ENCODE data around the gene GJC1. TPM values are rescaled to one million over a fixed set of nuclear protein-coding genes. Genes with fewer than 3 reads are reported as not detected.

The GJC1 gene
- total and polyA plus RNA-seq, 2 donors (not counting 1 experiment from before 2014, with no cell fraction given), result 33.9 to 97.3 TPM

DNA sequence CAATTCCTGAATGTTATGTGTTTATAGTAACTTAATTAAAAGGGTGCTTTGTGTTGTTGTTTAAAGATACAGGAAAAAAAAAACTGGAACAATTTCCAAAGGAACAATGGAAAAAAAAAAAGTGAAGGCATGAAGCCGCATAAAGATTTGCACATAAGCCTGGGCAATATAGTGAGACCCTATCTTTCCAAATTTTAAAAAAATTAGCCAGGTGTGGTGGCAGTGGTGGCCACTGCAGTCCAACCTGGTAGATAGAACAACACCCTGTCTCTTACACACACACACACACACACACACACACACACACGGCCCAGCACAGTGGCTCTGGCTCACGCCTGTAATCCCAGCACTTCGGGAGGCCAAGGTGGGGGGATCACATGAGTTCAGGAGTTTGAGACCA, 21.9 kb downstream of the GJC1 start:
- no peak for TF ChIP-seq EZH2 (IDR thresholded peaks at IDR 0.05; ENCODE audit: low read length, missing control alignments)
- TF ChIP-seq, protein P1, sequence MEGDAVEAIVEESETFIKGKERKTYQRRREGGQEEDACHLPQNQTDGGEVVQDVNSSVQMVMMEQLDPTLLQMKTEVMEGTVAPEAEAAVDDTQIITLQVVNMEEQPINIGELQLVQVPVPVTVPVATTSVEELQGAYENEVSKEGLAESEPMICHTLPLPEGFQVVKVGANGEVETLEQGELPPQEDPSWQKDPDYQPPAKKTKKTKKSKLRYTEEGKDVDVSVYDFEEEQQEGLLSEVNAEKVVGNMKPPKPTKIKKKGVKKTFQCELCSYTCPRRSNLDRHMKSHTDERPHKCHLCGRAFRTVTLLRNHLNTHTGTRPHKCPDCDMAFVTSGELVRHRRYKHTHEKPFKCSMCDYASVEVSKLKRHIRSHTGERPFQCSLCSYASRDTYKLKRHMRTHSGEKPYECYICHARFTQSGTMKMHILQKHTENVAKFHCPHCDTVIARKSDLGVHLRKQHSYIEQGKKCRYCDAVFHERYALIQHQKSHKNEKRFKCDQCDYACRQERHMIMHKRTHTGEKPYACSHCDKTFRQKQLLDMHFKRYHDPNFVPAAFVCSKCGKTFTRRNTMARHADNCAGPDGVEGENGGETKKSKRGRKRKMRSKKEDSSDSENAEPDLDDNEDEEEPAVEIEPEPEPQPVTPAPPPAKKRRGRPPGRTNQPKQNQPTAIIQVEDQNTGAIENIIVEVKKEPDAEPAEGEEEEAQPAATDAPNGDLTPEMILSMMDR (conservative IDR thresholded peaks at IDR 0.05 in 1 of 2, IDR thresholded peaks at IDR 0.05 in 1 of 2; ENCODE audit: low read depth in 1 of 2, low read length in 2 of 2), result no peak
- Histone ChIP-seq H3K79me2 (ENCODE audit: control insufficient read depth, insufficient read depth, low read length) (peaks cover 91% of the 10 kb centered on the region), H2AFZ (ENCODE audit: low read length) (no peak overlapping the region), H3K9me3 (ENCODE audit: control insufficient read depth, insufficient read depth, low read depth, low read length) (no peaks in the 10 kb centered on the region), H3K36me3 (ENCODE audit: control insufficient read depth, insufficient read depth, low read length) (peaks cover 9% of the 10 kb centered on the region), H3K4me3 (replicated peaks in 1 of 4; ENCODE audit: control extremely low read depth in 1 of 4, insufficient read depth in 1 of 4, low read depth in 3 of 4, low read length in 4 of 4) (no peak overlapping the region), H3K4me1 (ENCODE audit: control insufficient read depth, extremely low read depth, insufficient read depth, low read length) (peaks cover 12% of the 10 kb centered on the region), H3K9ac (ENCODE audit: insufficient read depth, low read length) (no peak overlapping the region), H3K4me2 (ENCODE audit: extremely low read depth, insufficient read depth, low read length) (no peak overlapping the region), H4K20me1 (ENCODE audit: control insufficient read depth, extremely low read depth, insufficient read depth, low read length) (no peaks in the 10 kb centered on the region), H3K27me3 (ENCODE audit: control insufficient read depth, insufficient read depth, low read length) (no peaks in the 10 kb centered on the region), H3K27ac (ENCODE audit: insufficient read depth, low read length) (peak overlapping the region; percentile 8)
- no peak for DNase-seq (ENCODE audit: low read depth in 2 of 2)

- no peak for DNase-seq (ENCODE audit: low read depth in 2 of 2)
- Histone ChIP-seq H3K27ac (ENCODE audit: insufficient read depth, low read length) (peak overlapping the region; percentile 53), H4K20me1 (ENCODE audit: control insufficient read depth, extremely low read depth, insufficient read depth, low read length) (no peaks in the 10 kb centered on the region), H3K9me3 (ENCODE audit: control insufficient read depth, insufficient read depth, low read depth, low read length) (no peaks in the 10 kb centered on the region), H3K36me3 (ENCODE audit: control insufficient read depth, insufficient read depth, low read length) (peaks cover 9% of the 10 kb centered on the region), H3K4me2 (ENCODE audit: extremely low read depth, insufficient read depth, low read length) (no peak overlapping the region), H3K27me3 (ENCODE audit: control insufficient read depth, insufficient read depth, low read length) (no peaks in the 10 kb centered on the region), H3K4me1 (ENCODE audit: control insufficient read depth, extremely low read depth, insufficient read depth, low read length) (peaks cover 12% of the 10 kb centered on the region), H2AFZ (ENCODE audit: low read length) (no peak overlapping the region), H3K4me3 (replicated peaks in 1 of 4; ENCODE audit: control extremely low read depth in 1 of 4, insufficient read depth in 1 of 4, low read depth in 3 of 4, low read length in 4 of 4) (no peak overlapping the region), H3K79me2 (ENCODE audit: control insufficient read depth, insufficient read depth, low read length) (peaks cover 91% of the 10 kb centered on the region), H3K9ac (ENCODE audit: insufficient read depth, low read length) (no peak overlapping the region)
- TF ChIP-seq EZH2 (IDR thresholded peaks at IDR 0.05; ENCODE audit: low read length, missing control alignments), result no peak
- TF ChIP-seq, protein P1 (conservative IDR thresholded peaks at IDR 0.05 in 1 of 2, IDR thresholded peaks at IDR 0.05 in 1 of 2; ENCODE audit: low read depth in 1 of 2, low read length in 2 of 2), result no peak
Observed at GRCh38 chr17:44807817-44808155, 22.3 kb downstream of the GJC1 start.

DNA sequence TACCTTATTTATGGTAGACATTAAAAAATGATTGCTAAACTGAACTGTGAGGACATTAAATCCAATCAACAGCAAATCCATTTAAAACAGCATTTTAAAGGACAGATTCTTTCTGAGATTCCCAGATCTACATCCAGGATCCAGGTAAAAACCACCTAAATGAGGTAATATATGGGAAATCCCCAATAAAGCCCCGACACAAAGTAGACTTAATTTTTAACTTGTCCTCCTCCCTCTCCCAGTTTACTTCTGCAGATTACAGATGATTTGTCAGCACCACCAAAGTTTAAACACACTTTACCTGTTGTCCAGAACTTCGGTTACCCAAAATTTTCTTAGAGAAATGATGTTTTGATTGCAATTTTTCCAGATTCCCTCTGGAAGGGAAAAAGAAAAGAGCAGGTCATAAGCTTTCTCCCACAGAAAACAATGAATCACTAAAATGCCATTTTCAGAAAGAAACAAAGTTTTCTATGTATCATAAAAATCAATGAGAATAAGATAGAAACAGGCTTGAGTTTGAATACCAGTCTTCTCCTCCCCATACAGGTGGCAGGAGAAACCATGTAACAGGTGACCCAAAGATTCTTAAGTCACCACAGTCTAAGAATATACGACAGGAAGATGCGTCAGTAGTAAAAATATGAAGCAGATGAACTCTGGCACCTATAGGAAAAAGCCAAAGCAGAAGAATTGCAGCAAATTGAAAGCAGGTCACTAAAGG, 22.8 kb downstream of the GJC1 start:
- Histone ChIP-seq H3K79me2 (ENCODE audit: control insufficient read depth, insufficient read depth, low read length) (peaks cover 94% of the 10 kb centered on the region), H3K4me2 (ENCODE audit: extremely low read depth, insufficient read depth, low read length) (no peak overlapping the region), H3K4me1 (ENCODE audit: control insufficient read depth, extremely low read depth, insufficient read depth, low read length) (peaks cover 12% of the 10 kb centered on the region), H3K9ac (ENCODE audit: insufficient read depth, low read length) (no peak overlapping the region), H3K27ac (ENCODE audit: insufficient read depth, low read length) (peak overlapping the region; percentile 53), H3K36me3 (ENCODE audit: control insufficient read depth, insufficient read depth, low read length) (peaks cover 9% of the 10 kb centered on the region), H2AFZ (ENCODE audit: low read length) (no peak overlapping the region), H4K20me1 (ENCODE audit: control insufficient read depth, extremely low read depth, insufficient read depth, low read length) (no peaks in the 10 kb centered on the region), H3K4me3 (replicated peaks in 1 of 4; ENCODE audit: control extremely low read depth in 1 of 4, insufficient read depth in 1 of 4, low read depth in 3 of 4, low read length in 4 of 4) (no peak overlapping the region), H3K27me3 (ENCODE audit: control insufficient read depth, insufficient read depth, low read length) (no peaks in the 10 kb centered on the region), H3K9me3 (ENCODE audit: control insufficient read depth, insufficient read depth, low read depth, low read length) (no peaks in the 10 kb centered on the region)
- no peak for TF ChIP-seq EZH2 (IDR thresholded peaks at IDR 0.05; ENCODE audit: low read length, missing control alignments)
- TF ChIP-seq, protein P1 (conservative IDR thresholded peaks at IDR 0.05 in 1 of 2, IDR thresholded peaks at IDR 0.05 in 1 of 2; ENCODE audit: low read depth in 1 of 2, low read length in 2 of 2), result no peak
- no peak for DNase-seq (ENCODE audit: low read depth in 2 of 2)
